ENCODE measurements around the gene CTSO. TPM values are rescaled to one million over a fixed set of nuclear protein-coding genes. Genes with fewer than 3 reads are reported as not detected.

The CTSO gene
- total and polyA plus RNA-seq, 2 experiments from 2014 or later, result 16.4 to 28.2 TPM

DNA sequence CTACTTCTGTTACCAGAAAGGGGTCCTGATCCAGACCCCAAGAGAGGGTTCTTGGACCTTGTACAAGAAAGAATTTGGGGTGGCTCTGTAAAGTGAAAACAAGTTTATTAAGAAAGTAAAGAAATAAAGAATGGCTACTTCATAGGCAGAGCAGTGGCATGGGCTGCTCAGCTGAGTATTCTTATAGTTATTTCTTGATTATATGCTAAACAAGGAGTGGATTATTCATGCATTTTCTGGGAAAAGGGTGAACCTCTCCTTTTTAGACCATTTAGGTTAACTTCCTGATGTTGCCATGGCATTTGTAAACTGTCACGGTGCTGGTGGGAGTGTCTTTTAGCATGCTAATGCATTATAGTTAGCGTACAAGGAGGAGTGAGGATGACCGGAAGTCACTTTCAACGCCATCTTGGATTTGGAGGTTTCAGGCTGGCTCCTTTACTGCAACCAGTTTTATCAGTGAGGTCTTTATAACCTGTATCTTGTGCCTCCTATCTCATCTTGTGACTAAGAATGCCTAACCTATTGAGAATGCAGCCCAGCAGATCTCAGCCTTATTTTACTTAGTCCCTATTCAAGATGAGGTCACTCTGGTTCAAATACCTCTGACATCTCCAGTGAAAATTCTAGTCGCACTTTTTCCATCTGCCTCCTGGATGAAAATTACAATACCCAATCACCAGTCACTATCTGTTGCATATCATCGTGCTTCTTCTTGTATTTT lies 65.7 kb downstream of the CTSO start:
- no peaks in the 10 kb centered on the region for H3K79me2 ChIP-seq
- peaks cover 12% of the 10 kb centered on the region for H3K4me1 ChIP-seq (ENCODE audit: insufficient read depth)
- no peak overlapping the region for H3K4me2 ChIP-seq
- DNase-seq (ENCODE audit: low spot score), result no peak
- no peaks in the 10 kb centered on the region for H3K36me3 ChIP-seq (replicated peaks; ENCODE audit: insufficient read depth, low read depth)
- H3K9me2 ChIP-seq (replicated peaks; ENCODE audit: insufficient read depth), result no peaks in the 10 kb centered on the region
- H2AFZ ChIP-seq, result no peak overlapping the region
- H3K4me3 ChIP-seq, result no peak overlapping the region
- TF ChIP-seq, protein P1, sequence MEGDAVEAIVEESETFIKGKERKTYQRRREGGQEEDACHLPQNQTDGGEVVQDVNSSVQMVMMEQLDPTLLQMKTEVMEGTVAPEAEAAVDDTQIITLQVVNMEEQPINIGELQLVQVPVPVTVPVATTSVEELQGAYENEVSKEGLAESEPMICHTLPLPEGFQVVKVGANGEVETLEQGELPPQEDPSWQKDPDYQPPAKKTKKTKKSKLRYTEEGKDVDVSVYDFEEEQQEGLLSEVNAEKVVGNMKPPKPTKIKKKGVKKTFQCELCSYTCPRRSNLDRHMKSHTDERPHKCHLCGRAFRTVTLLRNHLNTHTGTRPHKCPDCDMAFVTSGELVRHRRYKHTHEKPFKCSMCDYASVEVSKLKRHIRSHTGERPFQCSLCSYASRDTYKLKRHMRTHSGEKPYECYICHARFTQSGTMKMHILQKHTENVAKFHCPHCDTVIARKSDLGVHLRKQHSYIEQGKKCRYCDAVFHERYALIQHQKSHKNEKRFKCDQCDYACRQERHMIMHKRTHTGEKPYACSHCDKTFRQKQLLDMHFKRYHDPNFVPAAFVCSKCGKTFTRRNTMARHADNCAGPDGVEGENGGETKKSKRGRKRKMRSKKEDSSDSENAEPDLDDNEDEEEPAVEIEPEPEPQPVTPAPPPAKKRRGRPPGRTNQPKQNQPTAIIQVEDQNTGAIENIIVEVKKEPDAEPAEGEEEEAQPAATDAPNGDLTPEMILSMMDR (IDR thresholded peaks at IDR 0.05; ENCODE audit: poor library complexity), result no peak
- TF ChIP-seq EZH2 (IDR thresholded peaks at IDR 0.05; ENCODE audit: borderline replicate concordance) (no peak), EZH2phosphoT487 (IDR thresholded peaks at IDR 0.05; ENCODE audit: low read depth, severe bottlenecking, unreplicated experiment) (no peak)
- H3K27me3 ChIP-seq, result no peaks in the 10 kb centered on the region
- 86% methylated on average over 6 of the region's 6 CpGs for WGBS (ENCODE audit: low lambda C conversion rate, missing lambda C conversion rate)
- H3K27ac ChIP-seq, result peak overlapping the region; percentile 36
- H4K20me1 ChIP-seq (ENCODE audit: insufficient read depth, poor library complexity, severe bottlenecking), result no peaks in the 10 kb centered on the region
- H3K9me3 ChIP-seq (ENCODE audit: low read depth), result peaks cover 7% of the 10 kb centered on the region

DNA sequence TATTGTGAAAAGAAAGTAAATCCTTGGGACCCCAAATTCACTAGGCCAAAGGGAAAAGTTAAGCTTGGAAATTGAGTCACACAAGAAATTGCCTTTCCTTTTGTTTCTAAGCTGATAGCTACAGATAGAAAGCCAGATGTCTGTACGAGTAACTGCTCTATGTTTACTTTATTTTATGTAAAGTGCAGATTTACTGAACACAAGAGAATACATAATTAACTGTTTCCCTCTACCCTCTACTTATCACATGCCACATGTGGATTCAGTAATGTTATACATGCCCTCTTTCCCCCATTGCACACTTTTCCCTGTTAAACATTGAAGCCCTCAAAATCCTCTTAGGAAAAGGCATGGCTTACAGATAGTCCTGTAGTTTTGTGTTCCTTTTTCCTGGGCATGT lies 66.6 kb downstream of the CTSO start:
- TF ChIP-seq, protein P1 (IDR thresholded peaks at IDR 0.05; ENCODE audit: poor library complexity), result no peak
- no peak for TF ChIP-seq EZH2phosphoT487 (IDR thresholded peaks at IDR 0.05; ENCODE audit: low read depth, severe bottlenecking, unreplicated experiment)
- TF ChIP-seq EZH2 (IDR thresholded peaks at IDR 0.05; ENCODE audit: borderline replicate concordance), result no peak
- Histone ChIP-seq H3K9me2 (replicated peaks; ENCODE audit: insufficient read depth) (no peaks in the 10 kb centered on the region), H3K36me3 (replicated peaks; ENCODE audit: insufficient read depth, low read depth) (no peaks in the 10 kb centered on the region), H4K20me1 (ENCODE audit: insufficient read depth, poor library complexity, severe bottlenecking) (no peaks in the 10 kb centered on the region), H3K27ac (peak overlapping the region; percentile 36), H3K79me2 (no peaks in the 10 kb centered on the region), H2AFZ (no peak overlapping the region), H3K4me2 (no peak overlapping the region), H3K4me1 (ENCODE audit: insufficient read depth) (peaks cover 12% of the 10 kb centered on the region), H3K27me3 (no peaks in the 10 kb centered on the region), H3K9me3 (ENCODE audit: low read depth) (peaks cover 7% of the 10 kb centered on the region), H3K4me3 (no peak overlapping the region)
- DNase-seq (ENCODE audit: low spot score), result no peak
- 48% methylated on average over 1 of the region's 1 CpG for WGBS (ENCODE audit: low lambda C conversion rate, missing lambda C conversion rate)

DNA sequence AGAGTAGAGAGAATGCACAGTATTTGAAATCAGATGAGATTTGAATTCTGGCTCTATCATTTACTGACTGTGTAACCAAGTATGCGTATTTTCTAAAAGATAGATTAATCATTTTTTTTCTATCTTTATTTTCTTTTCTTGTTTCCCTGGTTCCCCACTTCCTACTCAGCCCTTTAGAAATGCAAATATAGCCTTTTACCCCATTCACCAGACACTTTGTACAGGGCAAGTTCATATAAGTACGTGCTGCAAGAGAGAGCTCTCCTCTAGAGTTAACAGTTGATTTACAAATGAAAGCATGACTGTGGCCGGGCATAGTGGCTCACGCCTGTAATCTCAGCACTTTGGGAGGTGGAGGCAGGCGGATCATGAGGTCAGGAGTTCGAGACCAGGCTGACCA lies 68.0 kb downstream of the CTSO start:
- Histone ChIP-seq H3K4me2 (no peak overlapping the region), H3K4me1 (ENCODE audit: insufficient read depth) (peaks cover 12% of the 10 kb centered on the region), H2AFZ (no peak overlapping the region), H3K36me3 (replicated peaks; ENCODE audit: insufficient read depth, low read depth) (no peaks in the 10 kb centered on the region), H3K27me3 (no peaks in the 10 kb centered on the region), H3K4me3 (no peak overlapping the region), H3K9me3 (ENCODE audit: low read depth) (peaks cover 5% of the 10 kb centered on the region), H3K9me2 (replicated peaks; ENCODE audit: insufficient read depth) (no peaks in the 10 kb centered on the region), H3K79me2 (no peaks in the 10 kb centered on the region), H4K20me1 (ENCODE audit: insufficient read depth, poor library complexity, severe bottlenecking) (no peaks in the 10 kb centered on the region), H3K27ac (no peak overlapping the region)
- WGBS (ENCODE audit: low lambda C conversion rate, missing lambda C conversion rate), result 62% methylated on average over 6 of the region's 6 CpGs
- no peak for TF ChIP-seq EZH2phosphoT487 (IDR thresholded peaks at IDR 0.05; ENCODE audit: low read depth, severe bottlenecking, unreplicated experiment)
- TF ChIP-seq, protein P1 (IDR thresholded peaks at IDR 0.05; ENCODE audit: poor library complexity), result no peak
- no peak for DNase-seq (ENCODE audit: low spot score)

All from hepatocyte (in vitro differentiated cells).